HG03442 (cell line): ENCODE measurements around the gene CPN2.

ENCODE experiments used
- ATAC-seq: cut with Tn5 transposase; IDR thresholded peaks from one replicate; pipeline ENCODE4 v1.9.1; 2021; ENCODE audit warnings: mild to moderate bottlenecking, moderate library complexity; ENCODE audit not compliant: unreplicated experiment

CPN2 gene, protein sequence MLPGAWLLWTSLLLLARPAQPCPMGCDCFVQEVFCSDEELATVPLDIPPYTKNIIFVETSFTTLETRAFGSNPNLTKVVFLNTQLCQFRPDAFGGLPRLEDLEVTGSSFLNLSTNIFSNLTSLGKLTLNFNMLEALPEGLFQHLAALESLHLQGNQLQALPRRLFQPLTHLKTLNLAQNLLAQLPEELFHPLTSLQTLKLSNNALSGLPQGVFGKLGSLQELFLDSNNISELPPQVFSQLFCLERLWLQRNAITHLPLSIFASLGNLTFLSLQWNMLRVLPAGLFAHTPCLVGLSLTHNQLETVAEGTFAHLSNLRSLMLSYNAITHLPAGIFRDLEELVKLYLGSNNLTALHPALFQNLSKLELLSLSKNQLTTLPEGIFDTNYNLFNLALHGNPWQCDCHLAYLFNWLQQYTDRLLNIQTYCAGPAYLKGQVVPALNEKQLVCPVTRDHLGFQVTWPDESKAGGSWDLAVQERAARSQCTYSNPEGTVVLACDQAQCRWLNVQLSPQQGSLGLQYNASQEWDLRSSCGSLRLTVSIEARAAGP

DNA sequence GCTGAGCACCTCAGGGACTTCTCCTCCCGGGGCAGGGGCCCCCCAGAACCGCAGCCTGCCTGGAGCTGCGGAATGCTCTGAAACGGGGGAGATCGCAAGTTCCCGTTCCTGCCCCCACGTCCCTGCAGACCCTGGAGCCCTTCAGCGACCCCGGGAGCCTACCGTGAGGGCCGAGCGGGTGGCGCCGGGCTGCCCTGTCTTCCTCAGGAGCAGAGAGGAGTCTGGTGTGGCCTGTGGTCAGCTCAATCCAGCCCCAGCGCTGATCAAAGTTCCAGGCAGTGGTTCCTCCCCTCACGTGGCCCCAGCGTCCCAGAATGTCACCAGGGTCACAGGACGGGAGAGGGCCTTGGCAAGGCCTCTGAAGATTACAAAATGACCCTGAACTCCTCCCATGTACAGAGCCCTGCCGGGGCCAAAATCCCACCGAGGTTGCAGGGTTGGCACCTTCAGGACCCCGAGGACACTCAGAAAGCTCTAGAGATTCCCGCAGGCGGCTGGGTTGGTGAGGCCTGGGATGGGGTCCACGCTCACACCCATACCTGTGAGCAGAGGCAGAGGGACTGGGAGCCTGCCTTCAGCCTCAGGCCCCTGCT is at the start of gene CPN2:
Gene CPN2 (minus strand): TSS at position 249 of the 593 bp plus-strand sequence. CDS start 8,626 bp downstream, outside the sequence.
- ATAC-seq = no peak

DNA sequence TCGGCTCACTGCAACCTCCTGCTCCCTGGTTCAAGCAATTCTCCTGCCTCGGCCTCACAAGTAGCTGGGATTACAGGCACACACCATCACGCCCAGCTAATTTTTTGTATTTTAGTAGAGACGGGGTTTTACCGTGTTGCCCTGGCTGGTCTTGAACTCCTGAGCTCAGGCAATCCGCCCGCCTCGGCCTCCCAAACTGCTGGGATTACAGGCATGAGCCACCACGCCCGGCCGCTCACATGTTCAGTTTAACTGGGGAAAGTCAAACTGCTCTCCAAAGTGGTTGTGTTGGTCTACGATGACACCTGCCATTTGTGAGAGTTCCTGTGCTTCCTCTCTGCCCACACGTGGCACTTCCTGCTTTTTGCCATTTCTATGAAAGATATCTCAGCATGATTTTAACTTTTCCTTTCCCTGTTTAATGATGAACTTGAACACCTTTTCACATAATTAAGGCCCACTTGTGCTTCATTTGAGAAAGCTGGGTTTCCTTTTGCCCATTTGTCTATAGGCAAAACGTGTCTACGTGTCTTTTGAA is 48.8 kb upstream of the CPN2 start:
- no peak for ATAC-seq

DNA sequence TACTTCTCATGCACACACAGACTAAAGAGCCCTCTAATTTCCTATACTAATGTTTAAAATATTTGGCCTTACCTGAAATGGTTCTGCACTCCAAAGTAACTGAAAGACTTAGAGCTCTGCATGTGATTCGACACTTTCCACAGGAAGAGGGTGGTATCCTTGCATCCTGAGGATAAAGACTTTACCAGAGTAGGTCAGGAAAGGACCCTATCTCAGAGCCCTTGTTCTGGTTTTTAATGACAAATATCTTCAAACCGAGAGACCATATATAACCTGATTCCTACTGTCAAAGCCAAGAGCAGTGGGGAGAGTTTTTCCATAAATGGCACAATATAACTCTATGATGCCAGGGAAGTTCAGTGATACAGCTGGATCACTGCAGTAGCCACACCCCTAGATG is 48.0 kb upstream of the CPN2 start, which contains the start of gene GP5:
Gene GP5 (minus strand): TSS at position 101 of the 400 bp plus-strand sequence. CDS start 984 bp downstream, outside the sequence.
- ATAC-seq = no peak

DNA sequence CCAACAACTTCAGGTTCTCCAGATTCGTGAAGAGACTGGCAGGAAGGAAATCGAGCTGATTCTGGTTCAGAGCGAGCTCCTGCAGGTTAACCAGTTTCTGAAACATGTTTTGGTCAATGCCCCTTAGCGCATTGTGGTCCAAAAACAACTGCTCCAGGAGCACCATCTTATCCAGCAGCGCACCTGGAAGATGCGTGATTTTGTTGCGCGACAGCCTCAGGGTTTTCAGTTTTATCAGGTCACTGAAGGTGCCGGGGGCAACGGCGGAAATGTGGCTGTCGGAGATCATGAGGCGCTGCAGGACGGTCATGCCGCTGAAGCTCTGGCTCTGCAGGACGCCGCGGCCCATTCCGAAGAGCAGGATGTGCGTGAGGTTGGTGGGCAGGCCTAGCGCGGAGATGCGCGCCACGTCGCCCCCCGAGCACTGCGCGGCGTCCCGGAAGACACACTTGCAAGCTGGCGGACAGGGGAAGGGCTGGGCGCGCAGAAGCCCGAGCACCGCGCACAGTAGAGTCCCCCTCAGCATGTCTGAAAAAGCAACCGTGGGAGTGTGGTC is 46.7 kb upstream of the CPN2 start:
- ATAC-seq = no peak

DNA sequence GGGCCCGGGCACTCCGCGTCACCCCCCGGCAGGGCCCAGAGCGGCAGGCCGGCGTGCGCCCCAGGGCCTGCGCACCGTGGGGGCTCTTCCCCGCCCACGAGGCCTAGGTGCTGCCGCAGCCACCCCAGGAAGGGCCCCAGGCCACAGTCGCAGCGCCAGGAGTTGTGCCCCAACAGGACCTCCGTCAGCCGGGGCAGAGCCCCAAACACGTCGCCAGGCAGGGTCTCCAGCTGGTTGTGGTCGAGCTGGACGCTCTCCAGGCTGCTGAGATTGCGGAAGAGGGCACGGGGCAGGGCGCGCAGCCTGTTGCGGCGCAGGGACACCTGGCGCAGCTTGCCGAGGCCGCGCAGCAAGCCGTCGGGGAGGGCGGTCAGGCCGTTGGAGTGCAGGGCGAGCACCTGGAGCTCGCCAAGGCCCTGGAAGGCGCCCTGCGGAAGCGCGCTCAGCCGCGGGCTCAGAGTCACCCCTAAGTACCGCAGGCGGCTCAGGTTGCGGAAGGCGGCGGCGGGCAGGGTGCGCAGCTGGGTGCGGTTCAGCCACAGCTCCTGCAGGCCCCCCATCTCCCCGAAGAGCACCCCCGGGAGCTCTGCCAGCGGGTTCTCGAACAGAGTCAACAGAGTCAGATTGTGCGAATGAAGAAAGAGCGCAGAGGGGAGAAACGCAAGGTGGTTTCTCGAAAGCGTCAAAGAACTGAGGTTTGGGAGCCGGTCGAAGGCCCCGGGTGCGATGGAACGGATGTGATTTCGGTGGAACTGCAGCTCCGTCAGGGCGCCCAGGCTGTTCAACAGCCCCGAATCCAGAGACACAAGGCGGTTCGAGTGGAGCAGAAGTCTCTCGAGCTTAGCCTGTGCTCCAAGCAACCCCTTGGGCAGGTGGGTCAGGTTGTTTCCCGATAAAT is 46.0 kb upstream of the CPN2 start:
- no peak for ATAC-seq

DNA sequence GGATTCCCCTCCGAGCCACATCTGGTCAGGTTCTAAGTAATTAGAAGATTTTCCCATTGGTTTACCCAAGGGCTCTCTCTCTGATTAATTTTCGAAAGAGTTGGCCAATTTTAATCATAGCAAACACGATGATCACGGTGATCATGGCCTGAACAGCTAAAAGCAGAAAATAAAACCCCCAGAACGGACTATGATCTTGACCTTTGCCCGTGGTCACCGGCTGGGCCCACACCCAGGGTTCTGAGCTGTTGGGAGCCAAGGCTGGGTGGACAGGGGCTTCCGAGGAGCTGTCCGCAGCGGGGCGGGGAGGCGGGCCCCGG is 45.4 kb upstream of the CPN2 start:
- no peak for ATAC-seq

DNA sequence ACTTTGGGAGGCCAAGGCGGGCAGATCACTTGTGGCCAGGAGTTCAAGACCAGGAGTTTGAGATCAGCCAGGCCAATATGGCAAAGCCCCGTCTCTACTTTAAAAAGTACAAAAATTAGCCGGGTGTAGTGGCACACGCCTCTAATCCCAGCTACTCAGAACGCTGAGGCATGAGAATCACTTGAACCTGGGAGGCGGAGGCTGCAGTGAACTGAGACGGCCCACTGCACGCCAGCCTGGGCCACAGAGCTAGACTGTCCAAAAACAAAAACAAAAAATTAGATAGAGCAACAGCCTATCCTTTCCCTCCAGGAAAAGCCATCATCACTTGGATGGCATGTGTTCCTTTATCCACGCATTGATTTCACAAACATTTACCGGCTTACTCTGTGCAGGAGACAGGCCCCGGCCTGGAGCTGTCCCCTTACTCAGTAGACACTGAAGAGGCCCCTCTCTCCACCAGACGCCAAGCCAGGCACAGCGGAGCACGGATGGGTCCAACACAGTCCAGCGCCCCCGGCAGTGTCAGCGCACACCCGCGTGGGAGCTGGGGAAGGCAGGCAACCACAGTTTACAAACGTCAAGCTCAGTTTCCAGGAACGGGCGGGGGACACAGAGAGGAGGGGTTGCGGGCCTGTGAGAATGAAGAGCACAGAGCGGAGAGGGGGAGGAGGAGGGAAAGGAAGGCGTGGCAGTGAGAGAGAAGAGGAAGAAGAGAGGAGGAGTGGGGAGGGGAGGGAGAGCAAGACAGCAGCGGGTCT is 44.8 kb upstream of the CPN2 start:
- no peak for ATAC-seq

DNA sequence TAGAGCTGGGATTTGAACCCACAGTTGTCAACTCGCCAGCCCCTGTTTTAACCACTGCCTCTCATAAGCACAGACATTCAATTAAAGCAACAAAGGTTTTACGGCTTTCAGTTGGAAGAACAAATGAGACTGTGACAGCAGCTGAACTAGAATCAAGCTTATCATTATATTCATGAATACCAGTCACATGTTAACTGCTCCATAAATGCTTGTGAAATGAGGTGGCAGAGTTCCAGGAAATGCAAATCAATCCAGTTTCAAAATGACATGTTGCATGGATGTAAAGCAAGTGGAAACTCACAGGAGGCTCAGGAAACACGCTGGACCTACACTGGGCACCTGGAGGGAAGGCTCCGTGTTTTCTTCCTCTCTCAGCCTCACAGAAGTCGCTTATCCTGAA is 44.1 kb upstream of the CPN2 start:
- ATAC-seq = no peak

DNA sequence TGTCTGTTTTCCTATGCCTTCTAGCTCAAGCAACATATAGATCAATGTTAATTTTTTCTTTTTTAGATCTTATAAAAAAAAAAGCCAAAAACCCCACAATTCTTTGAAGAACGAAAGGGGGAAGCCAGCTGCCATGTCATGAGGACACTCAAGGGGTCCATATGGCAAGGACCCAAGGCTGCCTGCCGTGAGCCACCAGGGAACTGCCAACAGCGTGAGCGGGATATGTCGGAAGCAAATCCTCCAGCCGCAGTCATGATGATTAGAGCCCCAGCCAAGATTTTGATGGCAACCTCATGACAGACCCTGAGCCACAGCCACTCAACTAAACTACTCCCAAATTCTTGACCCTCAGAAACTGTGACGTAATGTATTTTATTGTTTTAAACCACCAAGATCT is 41.4 kb upstream of the CPN2 start:
- ATAC-seq = no peak

DNA sequence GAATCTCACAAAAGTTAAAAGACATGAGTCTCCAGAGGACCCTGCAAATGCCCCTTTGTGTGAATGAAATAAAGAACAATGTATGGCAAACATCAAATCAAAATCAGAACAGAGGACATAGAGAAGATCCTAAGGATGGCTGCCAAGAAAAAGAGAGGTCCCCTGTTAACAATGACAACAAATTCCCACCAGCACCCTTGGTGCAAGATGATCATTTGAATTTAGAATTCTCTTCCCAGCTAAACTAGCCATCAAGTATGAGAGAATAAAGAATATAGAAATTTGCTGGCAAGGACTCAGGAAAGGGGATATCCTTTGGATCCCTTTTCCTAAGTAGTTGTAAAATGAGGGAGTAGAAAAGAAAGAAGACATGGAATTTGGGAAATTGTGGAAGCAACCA is 39.7 kb upstream of the CPN2 start:
- no peak for ATAC-seq

DNA sequence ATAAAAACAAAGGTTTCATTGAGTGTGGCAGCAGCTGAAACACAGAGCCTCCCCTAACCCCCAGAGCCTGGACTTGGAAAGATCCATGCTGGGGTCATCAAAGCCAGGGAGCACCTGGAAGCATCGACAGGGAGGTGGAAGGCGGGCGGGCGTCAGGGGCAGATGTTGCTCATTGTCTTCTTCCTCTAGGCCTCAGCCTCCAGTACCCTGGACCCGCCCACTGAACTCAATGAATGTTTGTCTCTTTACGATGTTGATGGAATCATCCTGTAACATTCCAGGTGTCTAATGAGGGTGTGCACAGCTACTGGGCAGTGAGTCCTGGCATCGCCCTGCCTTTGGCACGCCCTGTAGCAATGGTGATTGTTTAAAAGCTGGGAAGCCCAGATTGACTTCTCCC is 38.1 kb upstream of the CPN2 start:
- ATAC-seq = no peak

DNA sequence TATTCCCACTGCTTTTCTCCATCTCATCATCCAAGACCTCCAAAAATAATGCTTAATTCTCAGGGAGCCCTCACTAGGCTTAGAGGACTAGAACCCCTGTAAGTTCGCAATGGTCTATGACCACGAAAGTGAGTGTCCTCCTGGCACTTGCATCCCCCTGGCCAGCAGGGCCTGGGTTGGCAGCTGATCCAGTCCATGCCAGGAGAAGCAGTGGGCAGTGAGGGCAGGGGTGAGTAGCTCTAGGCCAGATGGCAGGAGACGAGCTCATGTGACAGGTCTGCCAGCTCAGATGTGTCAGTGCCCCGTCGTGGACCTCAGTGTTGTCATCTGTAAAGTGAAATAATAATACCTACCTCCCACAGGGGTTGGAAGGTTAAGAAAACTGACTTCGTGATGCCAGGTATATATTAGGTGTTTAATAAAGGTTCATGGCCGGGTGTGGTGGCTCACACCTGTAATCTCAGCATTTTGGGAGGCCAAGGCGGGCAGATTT is 36.8 kb upstream of the CPN2 start:
- ATAC-seq = no peak

DNA sequence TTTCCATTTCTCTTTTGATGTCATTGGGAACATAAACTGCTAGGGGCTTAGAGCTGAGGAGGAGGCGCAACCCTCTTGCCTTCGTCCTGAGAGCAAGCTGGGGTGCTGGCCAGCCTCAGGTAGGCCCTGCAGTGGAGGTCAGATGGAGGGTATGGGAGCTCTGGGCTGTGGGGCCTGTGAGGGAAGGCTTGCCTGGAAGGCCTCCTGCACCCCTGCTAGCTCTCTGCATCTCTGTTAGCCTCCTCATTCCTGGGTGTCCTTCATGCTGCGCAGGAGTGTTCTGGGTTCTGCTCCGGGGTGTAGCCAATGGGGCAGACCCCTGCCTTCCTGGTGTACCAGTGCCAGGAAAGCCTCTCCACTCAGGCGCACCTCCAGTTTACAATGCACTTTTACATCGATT is 36.1 kb upstream of the CPN2 start:
- no peak for ATAC-seq

DNA sequence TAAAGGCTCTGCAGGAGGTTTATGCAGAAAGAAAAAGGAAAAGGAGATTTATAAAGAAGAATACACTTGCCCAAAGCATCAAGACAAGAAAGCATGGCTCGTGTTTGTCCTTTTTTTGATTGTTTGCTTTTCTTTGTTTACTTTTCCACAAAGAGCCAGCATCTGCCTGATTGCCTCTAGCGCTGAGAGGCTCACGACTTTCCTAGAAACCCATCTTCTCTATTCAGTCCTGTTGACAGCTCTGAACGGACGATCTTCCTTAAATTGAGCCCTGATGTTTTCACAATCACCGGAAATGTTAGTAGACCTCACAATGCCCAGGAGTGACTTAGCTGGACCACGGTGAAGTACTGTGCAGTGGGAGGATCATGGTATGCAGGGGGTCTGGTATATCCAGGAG is 35.5 kb upstream of the CPN2 start:
- ATAC-seq = no peak

DNA sequence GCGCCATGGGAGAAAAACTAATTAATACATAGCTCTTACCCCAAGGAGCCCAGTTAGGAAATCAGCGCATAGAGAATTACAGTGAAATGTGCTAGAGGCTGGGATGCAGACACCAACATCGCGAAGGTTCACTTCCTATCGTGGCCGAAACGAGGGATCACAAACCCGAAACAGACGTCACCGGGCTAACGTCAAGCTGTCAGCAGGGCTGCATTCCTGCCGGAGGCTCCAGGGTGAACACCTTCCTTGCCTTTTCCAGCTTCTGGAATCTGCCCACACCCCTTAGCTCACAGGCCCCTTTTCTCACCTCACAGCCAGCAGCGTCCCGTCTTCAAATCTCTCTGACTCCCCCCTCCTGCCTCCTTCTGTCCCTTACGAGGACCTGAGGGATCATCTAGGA is 34.9 kb upstream of the CPN2 start:
- ATAC-seq = no peak

DNA sequence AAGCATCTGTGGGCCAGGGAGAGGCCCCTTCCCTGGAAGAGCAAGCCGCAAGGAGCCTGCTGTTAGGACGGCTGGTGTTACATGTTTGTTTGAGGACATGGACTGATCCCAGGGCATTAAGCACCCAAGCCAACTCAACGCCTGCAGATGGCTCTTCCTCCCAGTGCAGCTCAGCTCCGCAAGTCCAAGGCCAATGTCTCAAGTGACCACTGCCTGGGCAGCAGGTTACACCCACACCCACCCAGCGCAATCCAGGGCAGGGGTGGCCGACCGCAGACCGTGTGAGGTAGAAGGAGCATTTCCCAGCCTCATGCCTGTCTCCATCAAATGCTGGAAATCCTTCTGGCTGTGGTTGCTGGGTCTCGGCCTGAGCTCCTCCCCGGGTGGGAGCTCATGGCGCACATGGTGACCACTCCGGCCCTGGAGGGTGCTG is 33.5 kb upstream of the CPN2 start:
- ATAC-seq = no peak

DNA sequence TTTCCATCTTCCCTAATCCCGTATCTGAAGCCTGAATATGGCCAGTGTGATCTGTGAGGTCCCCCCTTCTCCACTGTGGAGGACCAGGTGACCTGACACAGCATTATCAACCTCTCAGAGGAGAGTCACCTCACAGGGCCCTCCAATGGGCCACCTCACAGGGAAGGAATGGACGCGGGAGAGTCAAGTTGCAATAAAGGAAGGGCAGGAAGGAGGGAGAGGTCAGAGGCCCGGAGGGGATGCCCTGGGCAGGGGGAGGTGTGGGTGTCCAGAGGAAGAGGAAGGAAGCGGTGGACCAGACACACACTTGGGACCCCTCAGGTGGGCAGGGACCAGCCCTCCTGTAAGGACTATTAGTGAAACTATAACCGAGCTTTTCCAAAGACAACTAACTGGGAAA is 33.0 kb upstream of the CPN2 start:
- no peak for ATAC-seq

DNA sequence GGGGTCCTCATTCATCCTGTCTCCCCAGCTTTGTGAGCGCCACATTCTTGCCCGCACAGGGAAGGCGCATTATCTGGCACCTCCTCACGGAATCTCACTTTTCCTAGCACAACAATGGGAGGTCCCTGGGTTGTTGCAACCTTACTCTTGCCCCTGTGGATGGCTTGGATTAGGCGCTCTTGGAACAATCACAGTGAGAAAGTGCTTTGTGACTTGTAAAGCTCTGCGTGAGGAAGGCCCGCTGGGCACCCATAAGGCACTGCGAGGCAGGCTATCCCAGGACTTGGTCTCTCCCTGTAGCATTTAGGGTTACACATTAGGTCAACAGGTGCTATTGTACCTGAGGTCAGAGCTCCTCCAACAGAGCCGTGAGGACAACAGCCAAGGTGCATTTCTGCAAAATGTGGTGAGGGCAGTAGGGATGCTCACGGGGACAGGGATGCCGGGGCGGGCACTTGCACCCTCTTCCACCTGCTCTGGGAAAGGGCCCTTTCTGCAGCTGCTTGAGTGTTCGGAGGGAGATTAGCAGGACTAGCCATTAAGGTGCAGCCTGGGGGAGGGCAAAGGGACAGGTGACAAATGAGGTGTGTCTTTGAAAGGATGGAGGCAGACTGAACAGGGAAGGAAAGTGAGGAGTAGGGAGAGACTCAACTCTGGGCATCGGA is 32.3 kb upstream of the CPN2 start:
- no peak for ATAC-seq

DNA sequence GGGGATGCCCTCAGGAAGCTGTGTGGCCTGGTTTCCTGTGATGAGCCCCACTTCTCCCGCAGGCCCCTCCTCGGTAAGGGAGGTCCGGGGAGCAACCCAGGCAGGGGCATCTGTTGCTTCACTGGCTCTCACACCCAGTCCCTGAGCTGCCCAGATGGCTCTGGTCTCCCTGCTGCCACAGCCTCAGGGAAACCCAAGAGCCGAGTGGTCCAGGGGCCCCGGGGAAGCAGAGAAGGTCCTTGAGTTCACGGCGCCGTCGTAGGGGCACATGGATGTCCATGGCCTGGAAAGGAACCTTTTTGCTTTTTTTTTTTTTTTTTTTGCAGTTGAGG is 31.7 kb upstream of the CPN2 start:
- ATAC-seq = no peak
